Daoy (cell line): Measurements from ENCODE around the gene GPR158. TPM values are rescaled to one million over a fixed set of nuclear protein-coding genes. Genes with fewer than 3 reads are reported as not detected.
A peak's percentile ranks its signal among the peaks of the same experiment; 100 is the strongest.

ENCODE experiments used
- DNase-seq: peaks from one replicate; pipeline ENCODE4 v3.0.0-alpha.2; 2015; ENCODE audit warnings: low read depth
- total RNA-seq: library from RNA; depleted of rRNA; stranded (reverse); fragments of >200 nt; shearing (Covaris generic); gene quantifications from 2 replicates; pipeline ENCODE4 v1.2.3, GENCODE V29; 2014

The GPR158 gene
- total RNA-seq, 1 experiment from 2014 or later, result 4.6 TPM

GRCh38 chr10:25398680-25399079, 223.9 kb downstream of the GPR158 start:
- DNase-seq, result no peak

GRCh38 chr10:25405871-25406270, 231.1 kb downstream of the GPR158 start:
- peak; percentile 53 for DNase-seq

DNA sequence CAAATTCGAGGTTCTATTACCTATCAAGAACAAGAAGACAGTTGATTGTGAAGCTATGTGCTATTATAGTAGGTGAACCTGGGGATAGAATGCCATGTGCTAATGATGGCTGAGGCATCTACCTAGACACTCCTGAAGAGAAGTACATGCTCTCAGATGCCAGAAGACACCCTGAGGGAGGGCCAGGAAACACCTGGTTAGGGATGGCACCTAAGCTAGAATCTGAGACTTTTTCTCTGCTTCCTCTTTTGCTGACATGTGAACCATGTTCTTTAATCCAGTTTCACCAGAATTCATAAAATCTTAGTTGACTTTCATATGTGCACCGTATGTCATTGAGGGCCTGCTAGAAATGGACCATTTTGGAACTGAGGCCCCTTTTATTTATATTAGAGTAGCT, 242.8 kb downstream of the GPR158 start:
- DNase-seq, result no peak

GRCh38 chr10:25425776-25426175, 251.0 kb downstream of the GPR158 start:
- DNase-seq, result no peak

DNA sequence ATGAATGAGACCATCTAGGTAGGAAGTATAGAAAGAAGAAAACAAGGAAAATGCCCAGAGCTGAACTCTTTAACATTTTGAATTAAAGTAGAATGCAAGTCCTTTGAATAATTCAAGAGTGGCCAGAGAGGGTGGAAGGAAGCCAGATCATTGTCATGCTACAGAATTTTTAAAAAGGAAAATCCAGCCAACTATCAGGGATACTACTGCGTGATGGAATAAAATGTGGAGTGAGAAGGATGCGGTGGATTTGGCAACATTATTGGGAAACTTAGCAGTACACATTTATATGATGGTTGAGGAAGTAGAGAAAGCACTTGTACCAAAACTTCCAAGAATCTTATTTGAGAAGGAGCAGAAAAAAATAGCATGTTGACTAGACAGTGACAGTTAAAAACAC, 261.6 kb downstream of the GPR158 start:
- DNase-seq, result no peak

- DNase-seq, result no peak
These were observed 266.5 kb downstream of the GPR158 start for GRCh38 chr10:25441270-25441669.

DNA sequence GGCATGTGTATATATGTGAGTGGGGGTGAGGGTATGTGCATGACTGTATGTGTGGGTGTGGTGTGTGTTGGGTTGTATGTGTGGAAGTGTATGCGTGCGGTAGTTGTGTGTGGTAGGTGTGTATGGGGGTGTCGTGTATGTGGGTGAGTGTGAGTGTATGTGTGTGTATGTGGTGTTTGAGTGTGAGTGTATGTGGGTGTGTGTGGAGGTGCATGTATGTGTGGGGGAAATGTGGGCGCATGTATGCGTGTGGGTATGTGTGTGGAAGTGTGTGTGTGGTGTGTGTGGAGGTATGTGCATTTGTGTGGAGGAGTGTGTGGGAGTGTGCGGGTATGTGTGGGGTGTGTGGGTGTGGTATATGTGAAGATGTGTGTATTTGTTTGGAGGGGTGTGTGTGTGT, 269.5 kb downstream of the GPR158 start:
- DNase-seq, result no peak

GRCh38 chr10:25451401-25451800, 276.6 kb downstream of the GPR158 start:
- no peak for DNase-seq

DNA sequence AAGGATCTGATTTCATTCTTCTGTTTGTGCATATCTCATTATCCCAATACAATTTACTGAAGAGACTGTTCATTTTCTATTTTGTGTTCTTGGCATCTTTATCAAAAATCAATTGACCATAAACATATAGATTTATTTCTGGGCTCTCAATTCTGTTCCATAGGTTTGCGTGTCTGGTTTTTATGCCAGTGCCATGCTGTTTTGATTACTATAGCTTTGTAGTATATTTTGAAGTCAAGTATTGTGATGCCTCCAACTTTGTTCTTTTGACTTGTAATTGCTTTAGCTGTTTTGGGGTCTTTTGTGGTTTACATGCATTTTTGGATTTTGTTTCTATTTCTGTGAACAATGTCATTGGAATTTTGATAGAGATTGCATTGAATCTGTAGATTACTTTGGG, 278.8 kb downstream of the GPR158 start:
- no peak for DNase-seq

DNA sequence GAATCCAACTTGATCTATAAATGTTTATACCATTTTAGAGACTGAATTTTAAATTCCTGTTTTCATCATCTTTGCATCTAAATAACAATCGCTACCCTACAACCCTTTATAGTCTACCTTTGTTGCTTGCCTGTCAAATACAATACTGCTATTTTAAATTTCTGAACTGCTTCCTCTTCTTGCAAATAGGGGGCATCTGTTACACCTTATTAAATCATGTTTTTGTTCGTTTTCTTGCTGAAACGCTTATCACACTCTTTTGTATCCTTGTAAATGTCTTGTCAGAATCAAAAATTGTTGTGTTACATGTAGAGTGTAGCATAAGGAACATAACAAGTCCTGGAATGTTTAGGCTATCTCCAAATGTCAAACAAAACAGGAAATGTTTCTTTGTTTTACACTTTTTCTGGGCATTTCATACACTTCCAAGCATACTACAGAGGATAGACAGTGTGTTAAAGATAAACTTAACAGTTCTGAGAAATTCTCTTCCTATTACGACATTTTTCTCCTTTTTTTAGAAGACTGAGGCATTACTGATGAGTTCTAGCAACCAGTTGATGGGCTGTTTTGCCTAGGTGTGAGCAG, 281.3 kb downstream of the GPR158 start:
- no peak for DNase-seq

DNA sequence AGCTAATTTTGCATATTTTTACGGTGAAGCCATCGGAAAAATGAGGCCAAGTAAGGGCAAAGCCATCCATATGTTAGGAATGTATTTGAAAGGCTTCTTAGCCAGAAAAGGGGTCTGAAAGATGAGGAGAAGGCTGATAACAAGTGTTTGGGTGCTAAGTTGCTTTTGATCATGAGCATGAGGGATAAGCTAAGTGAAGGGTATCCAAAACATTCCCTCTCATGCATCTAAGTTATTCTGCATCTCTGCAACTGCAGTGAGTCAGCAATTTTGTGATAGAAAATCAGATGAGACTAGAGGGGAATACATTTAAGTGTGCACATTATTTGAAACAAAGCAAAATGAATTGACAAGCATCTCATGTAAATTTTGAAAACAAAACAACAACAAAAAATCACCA, 282.8 kb downstream of the GPR158 start:
- no peak for DNase-seq

- peak; percentile 71 for DNase-seq
These were observed 291.0 kb downstream of the GPR158 start for GRCh38 chr10:25465582-25466372.

DNA sequence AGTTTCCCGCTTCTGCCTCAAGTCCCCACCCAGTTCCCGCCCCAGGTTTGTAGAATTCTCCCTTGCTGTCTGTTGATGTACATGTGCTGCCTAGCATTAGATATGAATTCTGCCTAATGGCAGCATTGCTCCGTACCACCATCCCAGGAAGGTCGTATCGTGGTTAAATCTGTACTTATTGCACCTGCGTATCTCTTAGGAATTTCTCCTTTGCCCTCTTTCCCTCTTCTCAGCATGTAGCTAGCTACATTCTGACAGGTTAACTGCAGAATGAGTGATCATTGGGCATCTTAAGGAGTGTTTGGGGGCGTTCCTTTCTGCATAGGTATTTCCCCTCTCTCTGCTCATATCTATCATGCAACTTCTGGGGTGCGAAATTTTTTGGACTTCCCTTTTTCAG, 293.1 kb downstream of the GPR158 start:
- no peak for DNase-seq

GRCh38 chr10:25481467-25481866, 306.7 kb downstream of the GPR158 start:
- DNase-seq, result no peak

DNA sequence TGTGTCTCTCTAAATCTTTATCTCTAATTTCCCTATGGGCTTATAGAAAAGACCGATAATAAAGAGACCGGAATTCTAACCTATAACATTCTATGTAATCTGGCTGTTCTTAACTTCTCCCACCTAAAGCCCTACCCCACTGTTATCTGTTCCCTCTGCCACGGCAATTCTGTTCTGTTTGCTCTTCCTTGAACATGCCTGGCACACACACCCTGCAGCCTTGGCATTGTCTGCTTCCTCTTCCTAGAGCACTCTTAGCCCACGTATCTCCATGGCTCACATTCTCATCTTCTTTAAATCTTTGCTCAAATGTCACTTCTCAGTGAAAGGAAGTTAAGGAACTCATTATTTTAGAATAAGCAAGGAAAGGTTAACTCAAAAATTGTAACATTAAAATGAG, 309.2 kb downstream of the GPR158 start:
- DNase-seq, result no peak

DNA sequence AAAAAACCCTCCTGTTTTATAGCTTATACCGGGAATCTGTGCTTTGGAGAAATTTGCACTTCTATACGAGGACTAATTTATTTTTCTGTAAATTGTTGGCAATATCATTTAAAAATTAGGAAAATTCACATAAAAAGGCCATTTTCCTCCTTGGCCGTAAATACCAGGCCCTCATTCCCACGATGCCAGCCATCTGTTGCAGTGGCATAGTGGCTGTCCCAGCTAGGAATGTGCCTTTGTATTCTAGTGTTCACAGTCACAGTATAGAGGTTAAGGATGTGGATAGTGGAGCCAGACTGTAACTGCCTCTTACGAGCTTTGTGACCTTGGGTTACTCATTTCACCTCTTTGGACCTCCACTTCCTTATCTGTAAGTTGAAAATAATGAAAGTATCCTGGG, 312.5 kb downstream of the GPR158 start:
- no peak for DNase-seq

- DNase-seq, result no peak
These were observed 317.2 kb downstream of the GPR158 start for GRCh38 chr10:25492040-25492439.

- DNase-seq, result no peak
These were observed 317.9 kb downstream of the GPR158 start for GRCh38 chr10:25492680-25493079.

- DNase-seq, result peak; percentile 92
These were observed 318.5 kb downstream of the GPR158 start for GRCh38 chr10:25493122-25493893.

GRCh38 chr10:25497246-25497645, 322.4 kb downstream of the GPR158 start:
- DNase-seq, result no peak

DNA sequence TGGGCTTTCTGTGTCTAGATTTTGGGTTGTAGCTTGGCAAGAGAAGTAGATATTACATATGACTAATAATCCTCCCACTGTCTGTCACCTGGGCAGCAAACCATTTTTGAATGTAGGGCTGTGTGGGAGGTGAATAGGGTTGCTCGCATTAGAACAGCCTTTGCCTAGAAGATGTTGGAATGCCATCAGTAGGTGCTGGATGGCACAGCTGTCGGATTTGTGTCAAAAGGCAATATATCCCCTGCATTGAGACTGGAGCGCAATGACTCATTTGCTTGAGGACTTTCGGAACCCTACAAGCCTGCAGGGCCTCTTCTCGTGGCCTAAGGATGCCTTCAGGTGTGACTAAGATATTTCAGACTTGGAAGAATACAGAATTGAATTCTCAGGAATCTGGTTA, 323.8 kb downstream of the GPR158 start:
- DNase-seq, result no peak

DNA sequence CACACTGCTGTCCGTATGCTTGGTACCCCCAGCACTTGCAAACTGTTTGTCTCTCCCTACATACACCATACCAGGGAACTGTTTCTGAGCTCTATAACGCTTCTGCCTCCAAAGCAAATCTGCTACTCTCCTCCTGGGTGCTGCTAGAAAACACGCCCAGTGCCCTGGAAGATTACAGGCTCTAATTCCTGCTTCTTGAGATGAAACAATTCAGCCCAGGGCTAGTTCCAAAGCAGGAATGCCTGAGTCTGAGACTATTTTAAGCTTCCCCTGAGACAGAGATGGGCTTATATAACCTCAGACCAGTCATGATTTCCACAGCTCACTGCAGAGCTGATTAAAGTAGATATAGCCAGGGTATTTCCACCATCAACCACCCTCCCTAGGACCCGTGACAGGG, 327.1 kb downstream of the GPR158 start:
- no peak for DNase-seq

DNA sequence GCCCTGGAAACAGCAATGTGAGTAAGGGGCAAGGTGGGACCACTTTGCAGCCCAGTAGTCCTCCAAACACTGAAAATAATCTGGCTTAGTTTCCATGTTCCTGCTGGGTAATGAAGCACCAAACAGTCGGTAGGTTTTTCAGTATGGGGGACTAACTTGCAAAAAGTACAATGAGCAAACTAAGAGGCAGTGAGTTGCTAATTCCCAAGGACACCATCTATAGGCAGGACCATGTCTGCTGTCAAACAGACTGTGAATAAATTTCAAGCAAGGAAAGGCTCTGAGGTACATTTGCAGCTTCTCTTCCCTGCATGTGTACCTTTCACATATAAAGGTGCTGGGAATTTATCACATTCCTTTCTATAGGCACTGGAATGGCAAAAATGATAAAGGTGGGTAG, 327.7 kb downstream of the GPR158 start:
- no peak for DNase-seq
